HUES48 (cell line): ENCODE results near the gene SUPV3L1.
"Not testable (repeated sequence)": the region's sequence is repeated elsewhere in the genome, so short reads cannot be mapped to it uniquely, and the experiment has no call there.

Experiments used
- H3K27ac ChIP-seq: one replicate; pipeline ENCODE4 v1.7.0; 2013; ENCODE audit warnings: low read depth, low read length, inconsistent platforms
- H3K27me3 ChIP-seq: 2 replicates; pipeline ENCODE4 v1.6.1; 2013; ENCODE audit warnings: mild to moderate bottlenecking, low read length; ENCODE audit not compliant: control insufficient read depth, insufficient read depth
- H3K36me3 ChIP-seq: 2 replicates; pipeline ENCODE4 v1.6.1; 2013; ENCODE audit warnings: low read length; ENCODE audit not compliant: control insufficient read depth, insufficient read depth
- H3K4me1 ChIP-seq: 2 replicates; pipeline ENCODE4 v1.6.1; 2013; ENCODE audit warnings: mild to moderate bottlenecking, low read length; ENCODE audit not compliant: control insufficient read depth, insufficient read depth
- H3K4me3 ChIP-seq: 2 replicates; pipeline ENCODE4 v1.5.1; 2013; ENCODE audit warnings: mild to moderate bottlenecking, low read depth, low read length
- H3K9ac ChIP-seq: 2 replicates; pipeline ENCODE4 v1.6.1; 2013; ENCODE audit warnings: mild to moderate bottlenecking, low read depth, low read length, moderate library complexity
- H3K9me3 ChIP-seq: 2 replicates; pipeline ENCODE4 v1.6.1; 2013; ENCODE audit warnings: low read length; ENCODE audit not compliant: control insufficient read depth, insufficient read depth

Gene SUPV3L1

GRCh38 chr10:69246036-69246435 lies 66.0 kb downstream of the SUPV3L1 start:
- no peaks in the 10 kb centered on the region for H3K27me3 ChIP-seq
- no peaks in the 10 kb centered on the region for H3K36me3 ChIP-seq
- H3K4me1 ChIP-seq = no peaks in the 10 kb centered on the region
- no peaks in the 10 kb centered on the region for H3K9me3 ChIP-seq
- no peak overlapping the region for H3K9ac ChIP-seq
- H3K4me3 ChIP-seq = no peak overlapping the region
- no peak overlapping the region for H3K27ac ChIP-seq

GRCh38 chr10:69246581-69247312 lies 66.7 kb downstream of the SUPV3L1 start:
- Histone ChIP-seq H3K4me1 (no peaks in the 10 kb centered on the region), H3K27me3 (no peaks in the 10 kb centered on the region), H3K27ac (no peak overlapping the region), H3K4me3 (no peak overlapping the region), H3K9ac (no peak overlapping the region), H3K36me3 (no peaks in the 10 kb centered on the region), H3K9me3 (no peaks in the 10 kb centered on the region)

GRCh38 chr10:69247313-69247710 lies 67.3 kb downstream of the SUPV3L1 start:
- Histone ChIP-seq H3K4me1 (no peaks in the 10 kb centered on the region), H3K36me3 (no peaks in the 10 kb centered on the region), H3K9ac (no peak overlapping the region), H3K27me3 (no peaks in the 10 kb centered on the region), H3K4me3 (no peak overlapping the region), H3K9me3 (no peaks in the 10 kb centered on the region), H3K27ac (no peak overlapping the region)

GRCh38 chr10:69248117-69248730 lies 68.2 kb downstream of the SUPV3L1 start:
- Histone ChIP-seq H3K36me3 (no peaks in the 10 kb centered on the region), H3K27me3 (no peaks in the 10 kb centered on the region), H3K9me3 (no peaks in the 10 kb centered on the region), H3K27ac (no peak overlapping the region), H3K4me3 (no peak overlapping the region), H3K4me1 (no peaks in the 10 kb centered on the region), H3K9ac (no peak overlapping the region)

GRCh38 chr10:69250041-69250440 lies 70.0 kb downstream of the SUPV3L1 start:
- H3K27ac ChIP-seq = no peak overlapping the region
- H3K9me3 ChIP-seq = no peaks in the 10 kb centered on the region
- H3K4me3 ChIP-seq = no peak overlapping the region
- no peaks in the 10 kb centered on the region for H3K27me3 ChIP-seq
- no peak overlapping the region for H3K9ac ChIP-seq
- no peaks in the 10 kb centered on the region for H3K36me3 ChIP-seq
- H3K4me1 ChIP-seq = no peaks in the 10 kb centered on the region

GRCh38 chr10:69251417-69251816 lies 71.4 kb downstream of the SUPV3L1 start:
- H3K4me3 ChIP-seq, H3K36me3 ChIP-seq, H3K9me3 ChIP-seq, H3K27ac ChIP-seq, H3K9ac ChIP-seq, H3K4me1 ChIP-seq, H3K27me3 ChIP-seq: not testable (repeated sequence)

- Histone ChIP-seq H3K36me3 (no peaks in the 10 kb centered on the region), H3K4me3 (no peak overlapping the region), H3K9me3 (no peaks in the 10 kb centered on the region), H3K27me3 (no peaks in the 10 kb centered on the region), H3K9ac (no peak overlapping the region), H3K27ac (no peak overlapping the region), H3K4me1 (no peaks in the 10 kb centered on the region)
Observed at GRCh38 chr10:69253171-69253570, 73.1 kb downstream of the SUPV3L1 start.

- H3K4me3 ChIP-seq = no peak overlapping the region
- H3K27me3 ChIP-seq = no peaks in the 10 kb centered on the region
- H3K9ac ChIP-seq = no peak overlapping the region
- no peaks in the 10 kb centered on the region for H3K4me1 ChIP-seq
- no peaks in the 10 kb centered on the region for H3K9me3 ChIP-seq
- no peak overlapping the region for H3K27ac ChIP-seq
- H3K36me3 ChIP-seq = no peaks in the 10 kb centered on the region
Observed at GRCh38 chr10:69254877-69255276, 74.8 kb downstream of the SUPV3L1 start.
